OCI-LY7 (cell line): ENCODE results near the gene CHCHD6.

Experiments used
- CTCF ChIP-seq: fragments of 200-600 bp; sonication (generic); conservative IDR thresholded peaks from 2 replicates; pipeline ENCODE4 v1.5.1; 2014; ENCODE audit warnings: mild to moderate bottlenecking, antibody characterized with exemption, low read length, moderate library complexity, mixed read lengths
- EZH2phosphoT487 ChIP-seq: fragments of 200-600 bp; sonication (generic); IDR thresholded peaks from 2 replicates; pipeline ENCODE4 v1.6.1; 2018; ENCODE audit warnings: low read depth, borderline replicate concordance, mild to moderate bottlenecking, mixed run types, antibody characterized with exemption, low read length, moderate library complexity, mixed read lengths

DNA sequence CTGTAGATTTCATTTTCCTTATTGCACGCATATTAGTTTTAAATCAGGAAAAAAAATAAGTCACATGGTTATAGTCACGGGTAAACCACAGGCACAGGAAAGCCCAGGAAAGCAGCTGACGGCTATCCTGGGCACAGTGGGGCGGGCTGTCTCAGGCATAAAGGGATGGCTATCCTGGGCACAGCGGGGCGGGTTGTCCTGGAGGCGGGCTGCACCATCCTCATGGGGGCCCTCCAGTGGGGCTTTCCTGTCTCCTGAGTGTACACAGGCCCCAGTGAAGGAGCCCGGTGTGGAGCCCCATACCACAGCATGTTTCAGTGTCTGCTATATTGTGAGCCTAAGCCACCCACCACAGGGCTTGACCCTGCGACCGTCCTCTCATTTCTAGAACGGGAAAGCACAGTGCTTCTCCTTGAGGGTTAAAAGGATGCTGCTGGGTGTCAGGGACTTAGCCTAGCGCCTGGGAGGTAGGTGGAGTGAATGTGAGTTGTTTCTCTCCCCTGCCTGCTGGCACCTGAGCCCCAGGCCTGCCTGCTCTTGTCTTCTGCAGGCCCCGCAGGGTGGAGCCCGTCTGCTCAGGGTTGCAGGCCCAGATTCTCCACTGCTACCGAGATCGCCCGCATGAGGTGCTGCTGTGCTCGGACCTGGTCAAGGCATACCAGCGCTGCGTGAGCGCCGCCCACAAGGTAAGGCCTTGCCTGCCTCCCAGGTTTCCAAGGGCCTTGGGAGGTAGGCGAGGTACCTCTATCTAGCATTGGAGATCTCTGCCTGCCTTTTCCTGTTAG is 253.0 kb downstream of the CHCHD6 start:
- no peak for TF ChIP-seq CTCF
- no peak for TF ChIP-seq EZH2phosphoT487
